HEK293 (cell line): ENCODE results near the gene ASPDH.

Experiments used
- AEBP2 ChIP-seq: fragments of 450-650 bp; formaldehyde crosslinking; IDR thresholded peaks from 2 replicates; pipeline ENCODE4 v1.5.1; 2016; ENCODE audit warnings: missing biosample characterization, missing genetic modification characterization, borderline replicate concordance
- ATF2 ChIP-seq: fragments of 450-650 bp; formaldehyde crosslinking; IDR thresholded peaks from 2 replicates; pipeline ENCODE4 v1.5.1; 2016; ENCODE audit warnings: missing biosample characterization, missing genetic modification characterization, low read depth
- CTCF ChIP-seq: fragments of 450-650 bp; formaldehyde crosslinking; IDR thresholded peaks from 2 replicates; pipeline ENCODE4 v1.5.1; 2016; ENCODE audit warnings: missing biosample characterization, missing genetic modification characterization
- KLF1 ChIP-seq: fragments of 450-650 bp; formaldehyde crosslinking; IDR thresholded peaks from 2 replicates; pipeline ENCODE4 v1.5.1; 2016; ENCODE audit warnings: missing biosample characterization, missing genetic modification characterization
- PBX3 ChIP-seq: sonication (generic); formaldehyde crosslinking; IDR thresholded peaks from 2 replicates; pipeline ENCODE4 v1.8.1; 2022; ENCODE audit warnings: mild to moderate bottlenecking, moderate library complexity, missing genetic modification reagents
- ZBTB49 ChIP-seq: fragments of 450-650 bp; formaldehyde crosslinking; IDR thresholded peaks from 2 replicates; pipeline ENCODE4 v1.5.1; 2016; ENCODE audit warnings: missing biosample characterization, missing genetic modification characterization, low read depth
- ZBTB6 ChIP-seq: fragments of 450-650 bp; formaldehyde crosslinking; IDR thresholded peaks from 2 replicates; pipeline ENCODE4 v1.5.1; 2017; ENCODE audit warnings: missing biosample characterization, missing genetic modification characterization
- ZNF24 ChIP-seq: fragments of 450-650 bp; formaldehyde crosslinking; IDR thresholded peaks from 2 replicates; pipeline ENCODE4 v1.5.1; 2016; ENCODE audit warnings: missing biosample characterization, missing genetic modification characterization
- ZNF48 ChIP-seq: fragments of 450-650 bp; formaldehyde crosslinking; IDR thresholded peaks from 2 replicates; pipeline ENCODE4 v1.5.1; 2016; ENCODE audit warnings: missing biosample characterization, missing genetic modification characterization
- ZNF785 ChIP-seq: fragments of 450-650 bp; formaldehyde crosslinking; IDR thresholded peaks from 2 replicates; pipeline ENCODE4 v1.5.1; 2016; ENCODE audit warnings: missing biosample characterization, missing genetic modification characterization
- ZSCAN23 ChIP-seq: fragments of 450-650 bp; formaldehyde crosslinking; IDR thresholded peaks from 2 replicates; pipeline ENCODE4 v1.5.1; 2016; ENCODE audit warnings: missing biosample characterization, missing genetic modification characterization

GRCh38 chr19:50553134-50553703 is 39.5 kb upstream of the ASPDH start:
- TF ChIP-seq CTCF (tag by site-specific recombination) (no peak), KLF1 (tag by site-specific recombination) (no peak), AEBP2 (tag by site-specific recombination) (no peak), PBX3 (CRISPR knock-in tag) (no peak), ATF2 (tag by site-specific recombination) (no peak), ZNF785 (tag by site-specific recombination) (no peak), ZNF24 (tag by site-specific recombination) (no peak), ZBTB6 (no peak), ZSCAN23 (tag by site-specific recombination) (no peak), ZNF48 (no peak), ZBTB49 (no peak)
